Vagina (tissue), 2 donors: ENCODE results near the gene DNAH1.

Source experiments
- POLR2A ChIP-seq, 2 donors: fragments of 450-650 bp; IDR thresholded peaks; one replicate each; pipeline ENCODE4 v1.6.1; 2017; ENCODE audit warnings: antibody characterized with exemption in 2 of 2, mild to moderate bottlenecking in 2 of 2, moderate library complexity in 2 of 2
- TF ChIP-seq, protein P1 (sequence below), 3 experiments: fragments of 450-650 bp in 2 of 3; fragments of 200-600 bp in 1 of 3; sonication (generic) in 1 of 3; IDR thresholded peaks; one replicate each; pipeline ENCODE4 v1.5.1; 2017 to 2019; ENCODE audit warnings: antibody characterized with exemption in 3 of 3, mild to moderate bottlenecking in 2 of 3, moderate library complexity in 2 of 3

DNA sequence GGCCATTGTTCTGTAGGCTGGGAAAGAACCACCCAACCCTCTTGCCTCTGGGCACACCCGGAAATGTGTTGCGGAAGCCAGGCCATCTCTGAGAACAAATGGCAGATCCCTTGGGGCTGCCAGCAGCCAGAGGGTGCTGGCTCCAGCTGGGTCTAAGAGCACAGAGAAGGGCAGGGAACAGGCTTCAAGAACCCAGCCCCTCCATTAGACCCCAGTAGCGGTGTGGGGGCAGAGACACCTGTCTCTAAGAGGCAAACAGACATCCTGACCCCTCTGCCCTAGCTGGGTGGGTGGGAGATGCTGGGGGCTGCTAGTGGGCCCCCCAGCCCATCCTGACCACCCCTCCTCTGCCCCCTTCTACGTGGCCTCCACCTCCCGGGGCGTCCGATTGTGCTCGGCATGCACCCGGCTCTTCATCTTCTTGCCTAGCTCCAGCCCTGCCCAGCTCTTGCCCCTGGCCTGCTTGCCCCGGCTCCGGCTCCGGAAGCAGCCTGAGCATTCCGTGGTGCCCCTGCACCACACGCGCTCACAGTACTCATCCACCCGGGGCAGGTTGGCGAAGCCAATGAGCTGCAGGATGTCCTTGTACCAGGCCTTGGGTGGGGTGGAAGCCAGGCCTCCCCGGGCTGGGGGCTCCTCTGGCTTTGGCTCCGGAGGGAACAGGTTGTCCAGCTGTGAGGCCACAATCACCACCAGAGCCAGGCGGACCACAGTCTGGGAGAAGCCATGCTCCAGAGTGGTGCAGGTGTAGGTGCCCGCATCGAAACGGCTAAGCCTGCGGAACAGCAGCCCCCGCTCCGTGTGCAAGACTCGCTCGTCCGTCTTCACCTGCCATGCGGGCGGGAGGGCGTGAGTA, 119.4 kb downstream of the DNAH1 start:
- TF ChIP-seq, protein P1, sequence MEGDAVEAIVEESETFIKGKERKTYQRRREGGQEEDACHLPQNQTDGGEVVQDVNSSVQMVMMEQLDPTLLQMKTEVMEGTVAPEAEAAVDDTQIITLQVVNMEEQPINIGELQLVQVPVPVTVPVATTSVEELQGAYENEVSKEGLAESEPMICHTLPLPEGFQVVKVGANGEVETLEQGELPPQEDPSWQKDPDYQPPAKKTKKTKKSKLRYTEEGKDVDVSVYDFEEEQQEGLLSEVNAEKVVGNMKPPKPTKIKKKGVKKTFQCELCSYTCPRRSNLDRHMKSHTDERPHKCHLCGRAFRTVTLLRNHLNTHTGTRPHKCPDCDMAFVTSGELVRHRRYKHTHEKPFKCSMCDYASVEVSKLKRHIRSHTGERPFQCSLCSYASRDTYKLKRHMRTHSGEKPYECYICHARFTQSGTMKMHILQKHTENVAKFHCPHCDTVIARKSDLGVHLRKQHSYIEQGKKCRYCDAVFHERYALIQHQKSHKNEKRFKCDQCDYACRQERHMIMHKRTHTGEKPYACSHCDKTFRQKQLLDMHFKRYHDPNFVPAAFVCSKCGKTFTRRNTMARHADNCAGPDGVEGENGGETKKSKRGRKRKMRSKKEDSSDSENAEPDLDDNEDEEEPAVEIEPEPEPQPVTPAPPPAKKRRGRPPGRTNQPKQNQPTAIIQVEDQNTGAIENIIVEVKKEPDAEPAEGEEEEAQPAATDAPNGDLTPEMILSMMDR (IDR thresholded peaks at IDR 0.05): no peak
- no peak for TF ChIP-seq POLR2A (IDR thresholded peaks at IDR 0.05)
